H9 (cell line): Measurements from ENCODE around the gene LDHD. TPM values are rescaled to one million over a fixed set of nuclear protein-coding genes. Genes with fewer than 3 reads are reported as not detected.

Experiments used
- DNase-seq: peaks from one replicate; pipeline ENCODE4 v3.0.0-alpha.2; 2017
- H2AFZ ChIP-seq: one replicate; pipeline ENCODE4 v1.6.1; 2013; ENCODE audit warnings: mild to moderate bottlenecking, low read length, control low read depth, moderate library complexity
- H2AK5ac ChIP-seq: 2 replicates; pipeline ENCODE4 v1.6.1; 2013; ENCODE audit warnings: low read length, control low read depth, mixed read lengths; ENCODE audit not compliant: insufficient read length
- H2BK120ac ChIP-seq: one replicate; pipeline ENCODE4 v1.6.1; 2013; ENCODE audit warnings: low read depth, mild to moderate bottlenecking, low read length, control low read depth, inconsistent platforms; ENCODE audit not compliant: poor library complexity, severe bottlenecking
- H2BK12ac ChIP-seq: 2 replicates; pipeline ENCODE4 v1.6.1; 2013; ENCODE audit warnings: low read length, control low read depth, mixed read lengths, low read depth; ENCODE audit not compliant: insufficient read length
- H2BK15ac ChIP-seq: 2 replicates; pipeline ENCODE4 v1.6.1; 2013; ENCODE audit warnings: low read depth, low read length, control low read depth
- H2BK20ac ChIP-seq: one replicate; pipeline ENCODE4 v1.6.1; 2013; ENCODE audit warnings: low read depth, mild to moderate bottlenecking, low read length, control low read depth, inconsistent platforms; ENCODE audit not compliant: poor library complexity, severe bottlenecking
- H2BK5ac ChIP-seq: 2 replicates; pipeline ENCODE4 v1.6.1; 2013; ENCODE audit warnings: low read length, control low read depth, mixed read lengths; ENCODE audit not compliant: insufficient read length
- H3K14ac ChIP-seq: 2 replicates; pipeline ENCODE4 v1.6.1; 2013; ENCODE audit warnings: low read length, control low read depth; ENCODE audit not compliant: insufficient read depth
- H3K18ac ChIP-seq: 2 replicates; pipeline ENCODE4 v1.6.1; 2013; ENCODE audit warnings: low read depth, mild to moderate bottlenecking, mixed read lengths, low read length, control low read depth; ENCODE audit not compliant: insufficient read length
- H3K23ac ChIP-seq: 2 replicates; pipeline ENCODE4 v1.6.1; 2013; ENCODE audit warnings: low read length, control low read depth, mixed read lengths, low read depth; ENCODE audit not compliant: insufficient read length
- H3K23me2 ChIP-seq: 2 replicates; pipeline ENCODE4 v1.6.1; 2013; ENCODE audit warnings: low read depth, mild to moderate bottlenecking, mixed read lengths, low read length, control low read depth; ENCODE audit not compliant: insufficient read length, poor library complexity, severe bottlenecking
- H3K27ac ChIP-seq: 2 replicates; pipeline ENCODE4 v1.5.1; 2013; ENCODE audit warnings: low read length, control low read depth, mixed read lengths, low read depth; ENCODE audit not compliant: insufficient read length
- H3K27me3 ChIP-seq: 2 replicates; pipeline ENCODE4 v1.6.1; 2013; ENCODE audit warnings: low read length, control low read depth, inconsistent platforms; ENCODE audit not compliant: insufficient read depth
- H3K4ac ChIP-seq: 2 replicates; pipeline ENCODE4 v1.6.1; 2013; ENCODE audit warnings: low read depth, mild to moderate bottlenecking, control low read depth, inconsistent platforms, low read length, moderate library complexity
- H3K4me1 ChIP-seq: 2 replicates; pipeline ENCODE4 v1.6.1; 2013; ENCODE audit warnings: low read length, control low read depth, inconsistent platforms; ENCODE audit not compliant: insufficient read depth
- H3K4me2 ChIP-seq: 2 replicates; pipeline ENCODE4 v1.6.1; 2013; ENCODE audit warnings: low read length, control low read depth, mixed read lengths; ENCODE audit not compliant: insufficient read length, insufficient read depth
- H3K56ac ChIP-seq: 2 replicates; pipeline ENCODE4 v1.6.1; 2013; ENCODE audit warnings: low read depth, mild to moderate bottlenecking, mixed read lengths, low read length, control low read depth; ENCODE audit not compliant: insufficient read length
- H3K79me1 ChIP-seq: 2 replicates; pipeline ENCODE4 v1.6.1; 2013; ENCODE audit warnings: low read depth, mild to moderate bottlenecking, moderate library complexity, low read length, control low read depth, inconsistent platforms; ENCODE audit not compliant: insufficient read depth, poor library complexity, severe bottlenecking
- H3K79me2 ChIP-seq: 2 replicates; pipeline ENCODE4 v1.6.1; 2013; ENCODE audit warnings: low read length, control low read depth, inconsistent platforms; ENCODE audit not compliant: insufficient read depth
- H3K9ac ChIP-seq: 2 replicates; pipeline ENCODE4 v1.6.1; 2013; ENCODE audit warnings: low read length, control low read depth, mixed read lengths; ENCODE audit not compliant: insufficient read length; ENCODE audit errors: extremely low read depth
- H3K9me3 ChIP-seq: one replicate; pipeline ENCODE4 v1.6.1; 2013; ENCODE audit warnings: low read depth, low read length, inconsistent platforms; ENCODE audit not compliant: control insufficient read depth
- H3T11ph ChIP-seq: one replicate; pipeline ENCODE4 v1.6.1; 2013; ENCODE audit warnings: mild to moderate bottlenecking, low read length, control low read depth, inconsistent platforms
- H4K20me1 ChIP-seq: one replicate; pipeline ENCODE4 v1.6.1; 2013; ENCODE audit not compliant: control insufficient read depth, insufficient read length, insufficient read depth
- H4K5ac ChIP-seq: 2 replicates; pipeline ENCODE4 v1.6.1; 2013; ENCODE audit warnings: low read depth, mild to moderate bottlenecking, mixed read lengths, low read length, control low read depth; ENCODE audit not compliant: insufficient read length
- H4K8ac ChIP-seq: replicated peaks from 2 replicates; pipeline ENCODE4 v1.6.1; 2013; ENCODE audit warnings: low read length, control low read depth, mixed read lengths, low read depth; ENCODE audit not compliant: insufficient read length
- H4K91ac ChIP-seq: 2 replicates; pipeline ENCODE4 v1.6.1; 2013; ENCODE audit warnings: low read depth, mild to moderate bottlenecking, moderate library complexity, mixed read lengths, low read length, control low read depth; ENCODE audit not compliant: insufficient read length
- H3K27ac Mint-ChIP-seq, 3 experiments: 2 replicates in 2 of 3; 3 replicates in 1 of 3; pipeline ENCODE4 v1.8.0; 2020 to 2021; ENCODE audit warnings: mixed read lengths in 3 of 3, mild to moderate bottlenecking in 1 of 3, moderate library complexity in 1 of 3
- H3K27me3 Mint-ChIP-seq: 2 replicates; pipeline ENCODE4 v1.8.0; 2021; ENCODE audit warnings: low read depth, mild to moderate bottlenecking, moderate library complexity, mixed read lengths
- H3K36me3 Mint-ChIP-seq, 3 experiments: 2 replicates in 2 of 3; 3 replicates in 1 of 3; pipeline ENCODE4 v1.8.0; 2020 to 2021; ENCODE audit warnings: low read depth in 3 of 3, mixed read lengths in 3 of 3; ENCODE audit not compliant: insufficient read depth in 1 of 3
- H3K4me1 Mint-ChIP-seq, 2 experiments: 2 replicates each; pipeline ENCODE4 v1.8.0; 2020; ENCODE audit warnings: mixed read lengths in 2 of 2
- H3K4me3 Mint-ChIP-seq, 2 experiments: 2 replicates in 1 of 2; 3 replicates in 1 of 2; pipeline ENCODE4 v1.8.0; 2020 to 2021; ENCODE audit warnings: mild to moderate bottlenecking in 2 of 2, mixed read lengths in 2 of 2, moderate library complexity in 1 of 2
- H3K9me3 Mint-ChIP-seq, 2 experiments: 2 replicates in 1 of 2; 3 replicates in 1 of 2; pipeline ENCODE4 v1.8.0; 2020; ENCODE audit warnings: mild to moderate bottlenecking in 2 of 2, mixed read lengths in 2 of 2, moderate library complexity in 1 of 2
- CTCF ChIP-seq: fragments of 200-600 bp; sonication (generic); conservative IDR thresholded peaks from 3 replicates; pipeline ENCODE4 v1.8.0; 2021; ENCODE audit warnings: antibody characterized with exemption, mild to moderate bottlenecking
- WGBS: extraction: QIAGEN DNeasy Blood & Tissue Kit; methylation state at CpG from one replicate; pipeline ENCODE4 v1.1.7; 2013; ENCODE audit warnings: missing lambda C conversion rate, low lambda C conversion rate, mixed read lengths; ENCODE audit not compliant: insufficient read length; ENCODE audit errors: extremely low coverage; 5-methylcytosine and 5-hydroxymethylcytosine counted together
- total RNA-seq: library from RNA; stranded (reverse); gene quantifications from 2 replicates; pipeline ENCODE4 v1.2.1, GENCODE V29; 2021

The LDHD gene
- total RNA-seq, 1 experiment from 2014 or later = 14.7 TPM

GRCh38 chr16:75107505-75107904 is 9.1 kb downstream of the LDHD start:
- Histone ChIP-seq H3K4me1 (peaks cover 2% of the 10 kb centered on the region; the same call in 1 of the 2 replicates), H2BK5ac (no peak overlapping the region), H3K9me3 (no peaks in the 10 kb centered on the region), H2BK12ac (no peak overlapping the region), H2AK5ac (no peak overlapping the region), H3K4me2 (no peak overlapping the region), H2AFZ (no peak overlapping the region), H4K8ac (no peak overlapping the region), H3K23me2 (no peaks in the 10 kb centered on the region), H3K27ac (no peak overlapping the region), H3K56ac (no peak overlapping the region), H3K4ac (no peak overlapping the region), H3K79me2 (0 out of 2 replicates have a peak, but pooled peaks cover 1% of the 10 kb centered on the region), H4K5ac (no peak overlapping the region), H3K79me1 (no peaks in the 10 kb centered on the region), H4K91ac (no peak overlapping the region), H3K27me3 (no peaks in the 10 kb centered on the region), H2BK15ac (no peak overlapping the region), H3K18ac (no peak overlapping the region), H3T11ph (no peak overlapping the region), H3K23ac (no peak overlapping the region), H2BK20ac (no peak overlapping the region), H2BK120ac (no peak overlapping the region), H4K20me1 (no peaks in the 10 kb centered on the region), H3K9ac (no peak overlapping the region), H3K14ac (no peak overlapping the region; the same call in 1 of the 2 replicates)
- Mint-ChIP-seq H3K27ac (0 out of 7 replicates have a peak overlapping the region, but pooled peaks of 1 of the 3 experiments have one; percentile 36), H3K27me3 (peaks cover 3% of the 10 kb centered on the region), H3K4me3 (no peak overlapping the region), H3K9me3 (no peaks in the 10 kb centered on the region; a peak in 1 of 5 replicates), H3K36me3 (peaks cover 15 to 36% (median 32%) of the 10 kb centered on the region in 3 experiments; a peak in 6 of 7 replicates), H3K4me1 (peaks cover 35 to 46% of the 10 kb centered on the region in 2 experiments)
- no peak for TF ChIP-seq CTCF
- peak; percentile 20 for DNase-seq
- no CpG with 5 or more reads among the region's 10 CpGs for WGBS
